Activated CD8-positive, alpha-beta T cell treated with anti-CD3 and anti-CD28 coated beads for 36 hours (primary cell): ENCODE results near the gene RET. TPM values are rescaled to one million over a fixed set of nuclear protein-coding genes. Genes with fewer than 3 reads are reported as not detected.

Experiments used
- ATAC-seq: fragments of 200-7000 bp; cut with Tn5 transposase; one replicate; pipeline ENCODE4 v1.10.0; 2021; ENCODE audit warnings: mild to moderate bottlenecking, moderate library complexity
- CTCF ChIA-PET: fragments of 350-600 bp; sonication (Branson Sonifier 250); formaldehyde crosslinking; loops from one replicate; lab custom pipeline; 2021; ENCODE audit warnings: antibody characterized with exemption; lab: Charles Lee
- POLR2A ChIA-PET: fragments of 350-600 bp; sonication (Branson Sonifier 250); formaldehyde crosslinking; loops from one replicate; lab custom pipeline; 2021; ENCODE audit warnings: antibody characterized with exemption; lab: Charles Lee
- DNase-seq: peaks from one replicate; pipeline ENCODE4 v3.0.0-alpha.2; 2020
- H3K27ac Mint-ChIP-seq: one replicate; pipeline ENCODE4 v1.8.0; 2021; ENCODE audit warnings: mild to moderate bottlenecking, mixed read lengths
- H3K27me3 Mint-ChIP-seq: one replicate; pipeline ENCODE4 v1.8.0; 2021; ENCODE audit warnings: mixed read lengths
- H3K36me3 Mint-ChIP-seq: one replicate; pipeline ENCODE4 v1.8.0; 2021; ENCODE audit warnings: low read depth, mixed read lengths
- H3K4me1 Mint-ChIP-seq: one replicate; pipeline ENCODE4 v1.8.0; 2021; ENCODE audit warnings: low read depth, mixed read lengths
- H3K4me3 Mint-ChIP-seq: one replicate; pipeline ENCODE4 v1.8.0; 2021; ENCODE audit warnings: mild to moderate bottlenecking, moderate library complexity, mixed read lengths
- H3K9me3 Mint-ChIP-seq: one replicate; pipeline ENCODE4 v1.8.0; 2021; ENCODE audit warnings: mixed read lengths
- CTCF ChIP-seq: fragments of 200-600 bp; IDR thresholded peaks from one replicate; pipeline ENCODE4 v1.8.0; 2022; ENCODE audit warnings: antibody characterized with exemption, mild to moderate bottlenecking
- intact Hi-C: fragments of 100-400 bp; cut with micrococcal nuclease; formaldehyde crosslinking; loops from one replicate; pipeline ENCODE4 v1.10.0; 2022
- total RNA-seq, 2 experiments: library from RNA; stranded (reverse); gene quantifications; one replicate each; pipeline ENCODE4 v1.2.3, GENCODE V29; 2021

The RET gene
- total RNA-seq, 2 experiments from 2014 or later = 0.13 to 0.47 TPM

GRCh38 chr10:43155221-43155620 lies 78.4 kb downstream of the RET start:
- Mint-ChIP-seq H3K27me3 (no peaks in the 10 kb centered on the region), H3K36me3 (peaks cover 10% of the 10 kb centered on the region), H3K9me3 (no peaks in the 10 kb centered on the region), H3K27ac (no peak overlapping the region), H3K4me3 (no peak overlapping the region), H3K4me1 (peaks cover 57% of the 10 kb centered on the region)
- intact Hi-C loops = no loop called here
- TF ChIP-seq CTCF = no peak
- ChIA-PET POLR2A (interaction anchor here (1.0 kb wide), 1 partner anchor 18 kb away, joined by 3 read pairs; no protein-coding TSS in a partner anchor), CTCF (interaction anchor here (0.9 to 1.6 kb wide), 3 partner anchors 26 to 50 kb away, joined by 3 read pairs; no protein-coding TSS in a partner anchor)
- DNase-seq (no peak), ATAC-seq (no peak)

DNA sequence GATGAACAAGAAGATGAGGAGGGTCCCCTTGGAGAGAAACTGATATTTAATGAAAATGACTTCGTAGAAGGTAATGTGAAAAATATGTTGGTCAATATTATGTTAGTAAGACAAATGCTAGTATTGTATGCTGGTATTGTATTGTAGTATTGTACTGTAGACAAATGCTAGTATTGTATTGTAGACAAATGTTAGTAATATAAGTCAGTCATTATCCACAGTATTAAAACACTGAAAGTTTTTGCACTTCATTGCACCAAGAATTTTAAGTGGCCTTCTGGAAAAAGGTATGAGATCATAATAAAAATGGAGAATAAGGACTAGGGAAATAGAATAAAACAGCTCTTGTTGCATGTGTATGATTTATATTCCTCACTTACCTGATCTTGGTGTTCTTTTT lies 78.9 kb downstream of the RET start:
- ChIA-PET POLR2A (no interaction called here), CTCF (interaction anchor here (2.6 kb wide), 1 partner anchor 49 kb away, joined by 9 read pairs; no protein-coding TSS in a partner anchor)
- no peak overlapping the region for H3K27ac Mint-ChIP-seq

GRCh38 chr10:43156590-43157341 lies 79.9 kb downstream of the RET start:
- DNase-seq = no peak

More for the DNA sequence above, 78.9 kb downstream of the RET start:
- Mint-ChIP-seq H3K36me3 (peaks cover 9% of the 10 kb centered on the region), H3K4me1 (peaks cover 57% of the 10 kb centered on the region), H3K9me3 (no peaks in the 10 kb centered on the region), H3K4me3 (no peak overlapping the region), H3K27me3 (no peaks in the 10 kb centered on the region)
- intact Hi-C loops = no loop called here
- ATAC-seq = no peak
- no peak for DNase-seq
- no peak for TF ChIP-seq CTCF

GRCh38 chr10:43158636-43159035 lies 81.8 kb downstream of the RET start:
- peaks cover 67% of the 10 kb centered on the region for H3K4me1 Mint-ChIP-seq
- H3K9me3 Mint-ChIP-seq = no peaks in the 10 kb centered on the region
- peaks cover 26% of the 10 kb centered on the region for H3K36me3 Mint-ChIP-seq
- TF ChIP-seq CTCF = no peak
- no peak overlapping the region for H3K27ac Mint-ChIP-seq
- DNase-seq (no peak), ATAC-seq (no peak)
- POLR2A ChIA-PET = interaction anchor here (1.5 kb wide), 1 partner anchor 12 kb away, joined by 4 read pairs; no protein-coding TSS in a partner anchor
- intact Hi-C loops = no loop called here
- H3K4me3 Mint-ChIP-seq = no peak overlapping the region
- CTCF ChIA-PET = no interaction called here
- no peaks in the 10 kb centered on the region for H3K27me3 Mint-ChIP-seq

More at GRCh38 chr10:43156590-43157341, 79.9 kb downstream of the RET start:
- peaks cover 9% of the 10 kb centered on the region for H3K36me3 Mint-ChIP-seq
- no peaks in the 10 kb centered on the region for H3K27me3 Mint-ChIP-seq
- H3K27ac Mint-ChIP-seq = no peak overlapping the region
- no peak for TF ChIP-seq CTCF
- CTCF ChIA-PET = interaction anchor here (0.9 to 2.6 kb wide), 3 partner anchors 11 to 48 kb away, joined by 4 to 9 read pairs (median 5); no protein-coding TSS in a partner anchor
- ATAC-seq = no peak
- intact Hi-C loops = no loop called here
- no peaks in the 10 kb centered on the region for H3K9me3 Mint-ChIP-seq
- peaks cover 59% of the 10 kb centered on the region for H3K4me1 Mint-ChIP-seq
- POLR2A ChIA-PET = interaction anchor here (1.3 to 1.7 kb wide), 2 partner anchors 16 to 17 kb away, joined by 3 to 5 read pairs; no protein-coding TSS in a partner anchor
- H3K4me3 Mint-ChIP-seq = no peak overlapping the region
